SK-N-SH (cell line): ENCODE data around the gene SUPT3H. TPM values are rescaled to one million over a fixed set of nuclear protein-coding genes. Genes with fewer than 3 reads are reported as not detected.

Source experiments
- CTCF ChIA-PET: fragments of 300-600, 350-600 bp; formaldehyde crosslinking; extraction: SDS; loops from one replicate; lab custom pipeline; 2021; lab: Yijun Ruan, JAX
- POLR2A ChIA-PET: fragments of 350-600 bp; sonication (Branson Sonifier 250); formaldehyde crosslinking; extraction: SDS; loops from one replicate; lab custom pipeline; 2020; ENCODE audit warnings: antibody characterized with exemption, inconsistent platforms; lab: Yijun Ruan, JAX
- DNase-seq: peaks from one replicate; pipeline ENCODE4 v3.0.0; 2012
- H2AFZ ChIP-seq: fragments of 200-600 bp; sonication (generic); 2 replicates; pipeline ENCODE4 v1.8.1; 2016; ENCODE audit warnings: antibody characterized with exemption, mild to moderate bottlenecking, low read depth
- H3F3A ChIP-seq: fragments of 200-600 bp; sonication (generic); replicated peaks from 2 replicates; pipeline ENCODE3; 2016; ENCODE audit warnings: antibody characterized with exemption, mild to moderate bottlenecking; ENCODE audit not compliant: insufficient read depth
- H3K27ac ChIP-seq, 2 experiments: fragments of 200-500 bp in 1 of 2; fragments of 200-600 bp in 1 of 2; sonication (Bioruptor generic) in 1 of 2; sonication (generic), shearing (Covaris generic) in 1 of 2; 2 replicates each; pipeline versions ENCODE4 v1.5.1 to v1.6.1; 2014 to 2016; ENCODE audit warnings: low read depth in 2 of 2, inconsistent platforms in 1 of 2, low read length in 1 of 2, mild to moderate bottlenecking in 1 of 2, mixed read lengths in 1 of 2
- H3K27me3 ChIP-seq: fragments of 200-600 bp; sonication (generic), shearing (Covaris generic); 2 replicates; pipeline ENCODE4 v1.6.1; 2016; ENCODE audit warnings: mixed run types; ENCODE audit not compliant: insufficient read depth
- H3K36me3 ChIP-seq, 2 experiments: fragments of 200-500 bp in 1 of 2; fragments of 200-600 bp in 1 of 2; sonication (Bioruptor generic) in 1 of 2; sonication (generic) in 1 of 2; replicated peaks in 1 of 2; 2 replicates each; pipeline versions ENCODE3 to v1.5.1; 2014 to 2016; ENCODE audit warnings: low read length in 1 of 2, mild to moderate bottlenecking in 1 of 2; ENCODE audit not compliant: insufficient read depth in 2 of 2, control insufficient read depth in 1 of 2
- H3K4me1 ChIP-seq, 2 experiments: fragments of 200-500 bp in 1 of 2; fragments of 200-600 bp in 1 of 2; sonication (Bioruptor generic) in 1 of 2; sonication (generic), shearing (Covaris generic) in 1 of 2; 2 replicates each; pipeline versions ENCODE4 v1.5.1 to v1.6.1; 2014 to 2016; ENCODE audit warnings: low read depth in 1 of 2, low read length in 1 of 2, mixed run types in 1 of 2; ENCODE audit not compliant: insufficient read depth in 2 of 2, control insufficient read depth in 1 of 2
- H3K4me2 ChIP-seq: fragments of 200-600 bp; sonication (generic), shearing (Covaris generic); 2 replicates; pipeline ENCODE4 v1.6.1; 2017; ENCODE audit warnings: mixed run types
- H3K4me3 ChIP-seq, 2 experiments: fragments of 200-500 bp in 1 of 2; fragments of 200-600 bp in 1 of 2; sonication (Bioruptor generic) in 1 of 2; sonication (generic), shearing (Covaris generic) in 1 of 2; 2 replicates each; pipeline versions ENCODE4 v1.5.1 to v1.8.1; 2014 to 2016; ENCODE audit warnings: low read depth in 2 of 2, inconsistent platforms in 1 of 2, low read length in 1 of 2, mild to moderate bottlenecking in 1 of 2, mixed read lengths in 1 of 2, moderate library complexity in 1 of 2
- H3K79me2 ChIP-seq: fragments of 200-600 bp; sonication (generic); 2 replicates; pipeline ENCODE4 v1.8.1; 2017; ENCODE audit warnings: mild to moderate bottlenecking; ENCODE audit not compliant: insufficient read depth
- H3K9ac ChIP-seq: fragments of 200-600 bp; sonication (generic); 2 replicates; pipeline ENCODE4 v1.6.1; 2017; ENCODE audit warnings: mixed run types
- H3K9me2 ChIP-seq: fragments of 200-600 bp; sonication (generic); 2 replicates; pipeline ENCODE4 v1.6.1; 2017; ENCODE audit warnings: mixed run types
- H3K9me3 ChIP-seq: fragments of 200-600 bp; sonication (generic); 2 replicates; pipeline ENCODE4 v1.6.1; 2017; ENCODE audit warnings: mixed run types, mild to moderate bottlenecking, moderate library complexity
- H4K20me1 ChIP-seq: fragments of 200-600 bp; sonication (generic); 2 replicates; pipeline ENCODE4 v1.6.1; 2017; ENCODE audit warnings: mild to moderate bottlenecking, mixed run types; ENCODE audit not compliant: insufficient read depth
- CHD2 ChIP-seq: fragments of 150-350 bp; IDR thresholded peaks from 2 replicates; pipeline ENCODE4 v1.6.1; 2018; ENCODE audit warnings: low read length; ENCODE audit not compliant: partially characterized antibody
- CTCF ChIP-seq: fragments of 200-600 bp; sonication (generic); IDR thresholded peaks from 2 replicates; pipeline ENCODE4 v1.6.1; 2017; ENCODE audit warnings: antibody characterized with exemption, mild to moderate bottlenecking, moderate library complexity
- EP300 ChIP-seq, 2 experiments: IDR thresholded peaks; 2 replicates each; pipeline versions ENCODE4 v1.4.0 to v1.6.1; 2012; ENCODE audit warnings: borderline replicate concordance in 1 of 2, low read depth in 1 of 2, low read length in 1 of 2
- EZH2phosphoT487 ChIP-seq: fragments of 200-600 bp; sonication (generic); IDR thresholded peaks from 2 replicates; pipeline ENCODE4 v1.6.1; 2017; ENCODE audit warnings: low read depth, mixed run types, mild to moderate bottlenecking, antibody characterized with exemption, moderate library complexity, borderline replicate concordance
- FOSL2 ChIP-seq: IDR thresholded peaks from 2 replicates; pipeline ENCODE4 v1.4.0; 2012; ENCODE audit warnings: low read depth, mild to moderate bottlenecking, moderate library complexity, borderline replicate concordance
- FOXJ3 ChIP-seq: sonication (generic); formaldehyde crosslinking; IDR thresholded peaks from 2 replicates; pipeline ENCODE4 v1.5.1; 2020; ENCODE audit warnings: mild to moderate bottlenecking, missing genetic modification reagents
- FOXM1 ChIP-seq: IDR thresholded peaks from 2 replicates; pipeline ENCODE4 v1.4.0; 2012; ENCODE audit warnings: low read depth, mild to moderate bottlenecking
- GABPA ChIP-seq: IDR thresholded peaks from 2 replicates; pipeline ENCODE4 v1.4.0; 2012; ENCODE audit warnings: low read depth, mild to moderate bottlenecking
- JUND ChIP-seq: IDR thresholded peaks from 2 replicates; pipeline ENCODE4 v1.4.0; 2012
- MXI1 ChIP-seq: IDR thresholded peaks from 2 replicates; pipeline ENCODE4 v1.6.1; 2012; ENCODE audit warnings: mild to moderate bottlenecking, low read depth, low read length, improper control_type of control experiment
- NRF1 ChIP-seq: IDR thresholded peaks from 2 replicates; pipeline ENCODE4 v1.6.1; 2012; ENCODE audit warnings: low read depth, mild to moderate bottlenecking, low read length
- POLR2AphosphoS5 ChIP-seq: IDR thresholded peaks from 2 replicates; pipeline ENCODE4 v1.6.1; 2012; ENCODE audit warnings: low read depth, low read length
- RAD21 ChIP-seq: IDR thresholded peaks from 2 replicates; pipeline ENCODE4 v1.6.1; 2012; ENCODE audit warnings: mild to moderate bottlenecking, low read length
- RCOR1 ChIP-seq: fragments of 150-350 bp; IDR thresholded peaks from 2 replicates; pipeline ENCODE4 v1.6.1; 2017; ENCODE audit warnings: antibody characterized with exemption, low read length
- RFX5 ChIP-seq: IDR thresholded peaks from 2 replicates; pipeline ENCODE4 v1.6.1; 2012; ENCODE audit warnings: mild to moderate bottlenecking, improper control_type of control experiment, low read length
- SMC3 ChIP-seq: IDR thresholded peaks from 2 replicates; pipeline ENCODE4 v1.6.1; 2012; ENCODE audit warnings: low read depth, low read length, improper control_type of control experiment
- TCF12 ChIP-seq: IDR thresholded peaks from 2 replicates; pipeline ENCODE4 v1.4.0; 2012
- TEAD4 ChIP-seq: IDR thresholded peaks from 2 replicates; pipeline ENCODE4 v1.4.0; 2012; ENCODE audit warnings: mild to moderate bottlenecking, borderline replicate concordance; ENCODE audit not compliant: insufficient read depth
- USF1 ChIP-seq: IDR thresholded peaks from 2 replicates; pipeline ENCODE4 v1.4.0; 2012; ENCODE audit warnings: low read depth, borderline replicate concordance
- USF2 ChIP-seq: fragments of 150-350 bp; IDR thresholded peaks from 2 replicates; pipeline ENCODE4 v1.6.1; 2017; ENCODE audit warnings: antibody characterized with exemption, low read length, low read depth, borderline replicate concordance
- YY1 ChIP-seq: IDR thresholded peaks from 2 replicates; pipeline ENCODE4 v1.4.0; 2012; ENCODE audit warnings: low read depth, mild to moderate bottlenecking
- ZBTB33 ChIP-seq: IDR thresholded peaks from 2 replicates; pipeline ENCODE4 v1.4.0; 2012; ENCODE audit warnings: low read depth, borderline replicate concordance
- WGBS: methylation state at CpG from one replicate; pipeline ENCODE4 v1.1.6; 2017; ENCODE audit warnings: low lambda C conversion rate; 5-methylcytosine and 5-hydroxymethylcytosine counted together
- polyA plus RNA-seq, 3 experiments: library from polyadenylated mRNA; depleted of rRNA; stranded (reverse); fragments of >200 nt; gene quantifications; 2 replicates each; pipeline ENCODE4 v1.2.3, GENCODE V29; 2012

SUPT3H gene
- polyA plus RNA-seq, 1 of the 3 experiments (the other 2 are of a cell fraction), result 10.9 TPM

GRCh38 chr6:45199554-45199953 is 178.2 kb downstream of the SUPT3H start:
- no peak overlapping the region for H3K4me2 ChIP-seq
- H3K9me3 ChIP-seq, result no peaks in the 10 kb centered on the region
- H4K20me1 ChIP-seq, result no peaks in the 10 kb centered on the region
- no peak overlapping the region for H3K4me3 ChIP-seq
- H3K9ac ChIP-seq, result no peak overlapping the region
- ChIA-PET CTCF (interaction anchor here (0.7 kb wide), 1 partner anchor 14 kb away, joined by 3 read pairs; no protein-coding TSS in a partner anchor), POLR2A (no interaction called here)
- H2AFZ ChIP-seq, result no peak overlapping the region
- no peaks in the 10 kb centered on the region for H3F3A ChIP-seq
- no peak for DNase-seq
- no peaks in the 10 kb centered on the region; the same call in 1 of the 2 replicates for H3K9me2 ChIP-seq
- H3K36me3 ChIP-seq, result no peaks in the 10 kb centered on the region
- no peak for TF ChIP-seq ZBTB33
- no peak for TF ChIP-seq CHD2
- TF ChIP-seq GABPA, result no peak
- no peak for TF ChIP-seq USF2
- TF ChIP-seq RCOR1, result no peak
- no peak for TF ChIP-seq TEAD4
- TF ChIP-seq POLR2AphosphoS5, result no peak
- TF ChIP-seq YY1, result no peak
- TF ChIP-seq FOXM1, result no peak
- no peak for TF ChIP-seq EZH2phosphoT487
- no peak for TF ChIP-seq NRF1
- no peak for TF ChIP-seq TCF12
- no peak for TF ChIP-seq FOXJ3
- TF ChIP-seq RFX5, result no peak
- no peak for TF ChIP-seq FOSL2
- TF ChIP-seq SMC3, result no peak
- TF ChIP-seq MXI1, result no peak
- H3K4me1 ChIP-seq, result no peaks in the 10 kb centered on the region
- no peak overlapping the region for H3K27ac ChIP-seq
- no peaks in the 10 kb centered on the region for H3K79me2 ChIP-seq
- no peaks in the 10 kb centered on the region for H3K27me3 ChIP-seq

GRCh38 chr6:45196121-45196520 is 181.6 kb downstream of the SUPT3H start:
- Histone ChIP-seq H3K9me2 (no peaks in the 10 kb centered on the region; the same call in 1 of the 2 replicates), H3K36me3 (no peaks in the 10 kb centered on the region), H3K4me3 (no peak overlapping the region), H3K79me2 (no peaks in the 10 kb centered on the region), H3K9me3 (no peaks in the 10 kb centered on the region), H3K27me3 (no peaks in the 10 kb centered on the region), H4K20me1 (no peaks in the 10 kb centered on the region), H3F3A (no peaks in the 10 kb centered on the region), H3K4me2 (no peak overlapping the region), H3K4me1 (peaks cover 0 to 9% of the 10 kb centered on the region in 2 experiments; a peak in 2 of 4 replicates), H3K9ac (no peak overlapping the region), H3K27ac (no peak overlapping the region), H2AFZ (no peak overlapping the region)
- DNase-seq, result no peak
- POLR2A ChIA-PET, result no interaction called here
- WGBS, result 96% methylated on average over 3 of the region's 3 CpGs
- CTCF ChIA-PET, result no interaction called here
- TF ChIP-seq TCF12 (no peak), RAD21 (no peak), FOXJ3 (no peak), USF1 (no peak), RFX5 (no peak), USF2 (no peak), EZH2phosphoT487 (no peak), CTCF (no peak), TEAD4 (no peak), POLR2AphosphoS5 (no peak), JUND (no peak), CHD2 (no peak), EP300 (IDR thresholded peaks at IDR 0.05; ENCODE audit: borderline replicate concordance in 1 of 2, low read depth in 1 of 2, low read length in 1 of 2) (no peak)
